ENCODE data around the gene RASA4B.
"Not testable (repeated sequence)": the region's sequence is repeated elsewhere in the genome, so short reads cannot be mapped to it uniquely, and the experiment has no call there.

RASA4B gene

GRCh38 chr7:102517550-102518147, at the start of gene RASA4B:
TSS of gene RASA4B (minus strand) at chr7:102517777. CDS start at chr7:102517710, 67 bp downstream.
- DNase-seq: not testable (repeated sequence)

- DNase-seq: not testable (repeated sequence)
Measured at GRCh38 chr7:102550808-102551422, 33.3 kb upstream of the RASA4B start, which contains the start of gene SPDYE2. TSS of gene SPDYE2 (plus strand) at chr7:102551226. CDS start at chr7:102553256, 2,030 bp downstream.

- DNase-seq: not testable (repeated sequence)
Measured at GRCh38 chr7:102546353-102546752, 28.8 kb upstream of the RASA4B start.

- not testable (repeated sequence) for DNase-seq
Measured at GRCh38 chr7:102545288-102545687, 27.7 kb upstream of the RASA4B start.

GRCh38 chr7:102544372-102544771, 26.8 kb upstream of the RASA4B start:
- not testable (repeated sequence) for DNase-seq

GRCh38 chr7:102543596-102543995, 26.0 kb upstream of the RASA4B start, which contains the start of gene UPK3BL2:
TSS of gene UPK3BL2 (minus strand) at chr7:102543696. CDS start at chr7:102543636, 60 bp downstream.
- DNase-seq: not testable (repeated sequence)

- not testable (repeated sequence) for DNase-seq
Measured at GRCh38 chr7:102542771-102543170, 25.2 kb upstream of the RASA4B start.

- DNase-seq: not testable (repeated sequence)
Measured at GRCh38 chr7:102542083-102542482, 24.5 kb upstream of the RASA4B start.

- DNase-seq: not testable (repeated sequence)
Measured at GRCh38 chr7:102540604-102541003, 23.0 kb upstream of the RASA4B start.

- not testable (repeated sequence) for DNase-seq
Measured at GRCh38 chr7:102535062-102535615, 17.6 kb upstream of the RASA4B start.

GRCh38 chr7:102532127-102532526, 14.6 kb upstream of the RASA4B start:
- DNase-seq: not testable (repeated sequence)

- DNase-seq: not testable (repeated sequence)
Measured at GRCh38 chr7:102531583-102531982, 14.0 kb upstream of the RASA4B start.

GRCh38 chr7:102527822-102528793, 10.5 kb upstream of the RASA4B start:
- not testable (repeated sequence) for DNase-seq

GRCh38 chr7:102527182-102527581, 9.6 kb upstream of the RASA4B start:
- DNase-seq: not testable (repeated sequence)

- DNase-seq: not testable (repeated sequence)
Measured at GRCh38 chr7:102524803-102525202, 7.2 kb upstream of the RASA4B start.

GRCh38 chr7:102520797-102521196, 3.2 kb upstream of the RASA4B start:
- DNase-seq: not testable (repeated sequence)

- not testable (repeated sequence) for DNase-seq
Measured at GRCh38 chr7:102516951-102517350, 626 bp downstream of the RASA4B start.

- DNase-seq: not testable (repeated sequence)
Measured at GRCh38 chr7:102515889-102516288, 1.7 kb downstream of the RASA4B start.

GRCh38 chr7:102514881-102515721, 2.5 kb downstream of the RASA4B start:
- not testable (repeated sequence) for DNase-seq

GRCh38 chr7:102512642-102513221, 4.8 kb downstream of the RASA4B start:
- DNase-seq: not testable (repeated sequence)

GRCh38 chr7:102511860-102512522, 5.6 kb downstream of the RASA4B start:
- DNase-seq: not testable (repeated sequence)

Data from AML-193 (cell line).